ENCODE data around the gene SH3RF3.
"Not testable (repeated sequence)": the region's sequence is repeated elsewhere in the genome, so short reads cannot be mapped to it uniquely, and the experiment has no call there.

SH3RF3 gene

DNA sequence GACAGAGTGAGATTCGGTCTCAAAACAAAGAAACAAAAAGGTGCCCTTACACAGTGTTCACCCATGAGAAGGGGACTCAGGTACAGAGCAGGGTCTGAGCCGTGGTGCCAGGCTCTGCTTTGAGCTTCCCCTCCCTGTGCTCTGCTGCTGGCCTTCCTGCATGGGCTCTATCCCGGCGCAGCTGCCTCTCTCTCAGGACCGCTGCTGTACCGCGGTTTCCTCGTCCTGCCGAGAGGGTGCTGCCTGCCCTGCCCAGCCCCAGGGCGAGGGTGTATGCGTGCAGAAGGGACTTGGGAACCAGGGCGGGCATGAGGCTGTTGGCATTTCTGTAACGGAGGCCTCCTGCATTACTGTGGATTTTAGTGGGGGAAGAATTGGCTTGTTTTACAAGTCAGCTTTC, 30.1 kb downstream of the SH3RF3 start:
- no peak for DNase-seq (ENCODE audit: low read depth)

DNA sequence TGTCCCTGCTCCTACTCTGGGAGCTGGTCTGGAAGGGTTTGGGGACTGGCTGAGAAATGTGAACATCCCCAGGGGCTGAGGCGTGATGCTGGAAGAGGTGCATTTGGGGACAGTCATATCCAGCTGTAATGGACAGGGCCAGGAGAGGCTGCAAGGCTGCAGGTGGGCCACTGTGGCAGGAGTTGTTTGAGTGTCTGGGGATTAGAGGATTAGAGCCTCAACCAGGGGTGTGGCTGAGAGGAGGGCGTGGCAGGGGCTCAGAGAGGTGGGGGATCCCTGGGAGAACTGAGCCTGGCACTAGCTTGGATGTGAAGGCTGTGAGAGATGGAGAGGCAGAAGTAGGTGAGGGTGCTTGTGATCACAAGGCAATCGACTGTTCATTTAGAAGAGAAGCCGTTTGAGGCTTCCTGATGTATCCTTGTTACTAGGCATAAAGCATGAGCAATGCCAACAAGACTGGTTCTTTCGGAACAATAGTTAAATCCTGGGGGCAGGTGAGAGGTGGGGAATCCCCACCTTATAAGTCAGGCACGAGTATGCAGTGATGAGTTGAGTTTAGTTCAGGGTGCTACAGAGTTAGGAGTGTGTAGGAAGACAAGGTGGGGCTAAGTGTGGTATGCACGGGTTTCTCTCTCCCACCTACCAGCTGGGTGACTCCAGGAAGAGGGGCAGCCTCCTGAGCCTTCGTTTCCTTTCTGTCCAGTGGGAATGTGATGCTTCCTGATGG, 31.9 kb downstream of the SH3RF3 start:
- DNase-seq (ENCODE audit: low read depth): no peak

DNA sequence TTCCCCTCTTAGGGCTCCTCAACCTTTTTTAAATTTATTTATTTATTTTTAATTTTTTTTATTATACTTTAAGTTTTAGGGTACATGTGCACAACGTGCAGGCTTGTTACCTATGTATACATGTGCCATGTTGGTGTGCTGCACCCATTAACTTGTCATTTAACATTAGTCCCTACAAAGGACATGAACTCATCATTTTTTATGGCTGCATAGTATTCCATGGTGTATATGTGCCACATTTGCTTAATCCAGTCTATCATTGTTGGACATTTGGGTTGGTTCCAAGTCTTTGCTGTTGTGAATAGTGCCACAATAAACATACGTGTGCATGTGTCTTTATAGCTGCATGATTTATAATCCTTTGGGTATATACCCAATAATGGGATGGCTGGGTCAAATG, 33.4 kb downstream of the SH3RF3 start:
- not testable (repeated sequence) for DNase-seq (ENCODE audit: low read depth)

DNA sequence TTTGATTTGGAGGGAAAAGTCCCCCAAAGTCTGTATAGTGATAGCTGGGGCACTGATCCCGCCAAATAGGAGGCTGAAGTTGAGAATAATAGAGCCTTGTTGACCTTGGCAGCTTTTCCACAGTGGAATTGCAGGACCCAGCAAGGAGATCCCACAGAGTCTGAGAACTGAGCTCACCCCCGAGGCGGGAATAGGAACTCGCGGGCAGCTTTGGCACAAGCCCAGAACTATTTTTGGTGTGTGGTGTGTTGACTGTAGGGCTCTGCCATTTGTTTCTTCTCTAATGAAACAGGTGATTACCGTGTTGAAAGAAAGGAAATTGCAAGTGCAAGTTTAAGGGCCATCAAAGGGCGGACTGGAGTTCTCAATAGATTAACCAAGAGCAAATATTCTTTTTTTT, 34.0 kb downstream of the SH3RF3 start:
- DNase-seq (ENCODE audit: low read depth): no peak

DNA sequence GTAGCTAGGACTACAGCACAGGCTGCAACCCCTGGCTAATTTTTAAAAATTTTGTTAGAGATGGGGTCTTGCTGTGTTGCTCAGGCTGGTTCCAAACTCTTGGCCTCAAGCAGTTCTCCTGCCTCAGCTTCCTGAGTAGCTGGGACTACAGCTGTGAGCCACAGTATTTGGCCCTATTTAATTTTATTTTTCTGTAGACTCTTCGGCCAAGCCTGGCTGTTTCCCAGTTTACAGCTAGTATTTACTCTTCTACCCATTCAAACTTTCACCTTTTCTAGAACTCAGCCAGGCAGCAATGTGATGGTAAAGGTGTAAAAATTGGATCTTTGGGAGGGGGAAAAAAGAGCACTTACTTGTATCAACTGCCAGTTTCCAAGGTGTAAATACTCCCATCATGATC, 35.3 kb downstream of the SH3RF3 start:
- no peak for DNase-seq (ENCODE audit: low read depth)

DNA sequence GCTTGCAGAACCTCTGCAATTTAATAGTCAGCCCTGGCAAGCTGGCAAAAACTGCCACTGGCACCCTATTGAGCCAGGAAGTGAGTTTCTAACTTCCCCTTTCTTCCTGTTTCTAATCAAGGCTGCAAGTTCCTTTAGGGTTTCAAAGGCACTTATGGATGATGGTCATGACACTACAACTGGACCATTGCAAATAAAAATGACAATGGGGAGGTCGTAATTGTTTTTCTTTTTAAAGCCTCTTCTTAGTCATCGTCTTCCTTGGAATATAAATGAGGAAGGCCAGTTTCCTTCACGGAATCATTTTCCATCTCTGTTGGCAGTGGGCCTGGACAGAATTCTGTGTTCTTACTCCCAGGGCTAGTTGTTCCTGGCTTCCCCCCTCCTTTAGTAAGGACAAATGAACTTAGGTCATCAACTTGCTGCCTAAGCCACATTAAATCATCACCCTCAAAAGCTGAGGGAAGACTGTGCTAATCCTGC, 35.8 kb downstream of the SH3RF3 start:
- DNase-seq (ENCODE audit: low read depth): no peak

DNA sequence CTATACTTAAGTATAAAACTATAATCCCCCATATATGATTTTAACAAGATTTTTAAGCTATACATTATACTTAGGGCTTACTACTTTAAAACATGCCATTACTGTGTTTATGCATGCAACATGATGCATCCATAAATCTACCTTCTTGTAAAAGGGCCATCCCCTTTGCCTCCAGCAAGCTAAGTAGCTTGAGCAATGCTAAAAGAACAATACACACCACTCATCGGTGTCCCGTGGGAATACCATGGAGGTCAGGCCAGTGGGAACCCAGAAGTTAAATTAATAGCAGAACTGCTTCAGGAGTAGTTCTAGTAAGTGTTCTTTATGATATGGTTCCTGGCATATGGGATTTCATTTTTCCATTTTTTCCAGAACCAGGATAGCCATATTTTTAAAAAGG, 37.8 kb downstream of the SH3RF3 start:
- no peak for DNase-seq (ENCODE audit: low read depth)

DNA sequence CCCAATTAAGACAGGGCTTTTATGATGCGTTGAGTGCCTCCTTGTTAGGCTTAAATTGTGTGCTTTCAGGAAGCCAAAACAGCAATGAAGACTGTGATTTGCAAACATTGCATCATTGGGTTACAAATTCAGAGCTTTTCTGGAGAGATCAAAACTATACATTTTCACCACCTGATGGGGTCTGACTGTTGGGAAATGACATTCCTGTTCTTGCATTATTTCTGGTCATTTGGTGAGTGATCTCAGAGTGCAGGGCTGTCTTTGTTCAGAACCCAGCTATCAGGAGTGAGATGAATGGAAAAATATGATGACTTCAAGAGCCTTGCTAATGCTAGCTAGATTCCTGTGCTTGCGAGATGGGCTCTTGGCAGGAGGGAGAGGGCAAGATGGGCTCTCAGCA, 39.1 kb downstream of the SH3RF3 start:
- no peak for DNase-seq (ENCODE audit: low read depth)

DNA sequence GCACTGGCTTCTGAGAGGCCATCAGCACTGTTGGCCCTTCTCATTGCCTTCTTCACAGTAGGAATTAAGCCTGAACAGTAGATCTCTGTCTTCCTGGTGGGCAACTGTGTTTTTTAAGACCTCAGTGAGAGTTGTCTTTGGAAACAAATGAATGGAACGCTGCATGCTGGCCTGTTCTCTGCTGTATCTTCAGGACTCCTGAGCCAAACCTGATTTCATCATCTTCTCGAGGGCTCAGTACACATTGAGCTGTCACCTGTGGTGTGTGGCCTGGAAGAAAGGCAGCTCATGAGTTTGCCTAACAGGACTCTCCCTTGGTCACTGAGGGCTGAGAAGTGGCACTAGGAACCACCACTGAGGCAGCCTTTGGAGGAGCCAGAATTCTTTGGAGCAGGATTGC, 39.7 kb downstream of the SH3RF3 start:
- DNase-seq (ENCODE audit: low read depth): no peak

DNA sequence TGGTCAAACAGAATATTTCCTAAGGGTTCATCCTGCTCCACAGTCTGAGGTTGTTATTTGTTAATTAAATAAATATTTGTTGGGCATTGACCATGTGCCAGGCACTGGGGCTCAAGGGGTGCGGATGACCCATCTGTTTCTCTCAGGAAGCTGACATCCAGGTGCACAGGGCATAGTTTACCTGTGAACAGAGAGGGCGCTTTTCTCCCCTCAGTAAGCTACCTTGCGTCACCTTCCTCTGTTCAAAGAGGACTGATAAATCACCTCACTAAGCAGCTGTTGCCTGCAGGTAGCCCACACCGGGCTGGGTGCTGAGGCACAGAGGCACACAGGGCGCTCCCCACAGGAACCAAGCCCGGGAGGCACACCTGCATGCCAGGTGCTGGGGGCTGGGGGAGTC, 41.6 kb downstream of the SH3RF3 start:
- DNase-seq (ENCODE audit: low read depth): no peak

DNA sequence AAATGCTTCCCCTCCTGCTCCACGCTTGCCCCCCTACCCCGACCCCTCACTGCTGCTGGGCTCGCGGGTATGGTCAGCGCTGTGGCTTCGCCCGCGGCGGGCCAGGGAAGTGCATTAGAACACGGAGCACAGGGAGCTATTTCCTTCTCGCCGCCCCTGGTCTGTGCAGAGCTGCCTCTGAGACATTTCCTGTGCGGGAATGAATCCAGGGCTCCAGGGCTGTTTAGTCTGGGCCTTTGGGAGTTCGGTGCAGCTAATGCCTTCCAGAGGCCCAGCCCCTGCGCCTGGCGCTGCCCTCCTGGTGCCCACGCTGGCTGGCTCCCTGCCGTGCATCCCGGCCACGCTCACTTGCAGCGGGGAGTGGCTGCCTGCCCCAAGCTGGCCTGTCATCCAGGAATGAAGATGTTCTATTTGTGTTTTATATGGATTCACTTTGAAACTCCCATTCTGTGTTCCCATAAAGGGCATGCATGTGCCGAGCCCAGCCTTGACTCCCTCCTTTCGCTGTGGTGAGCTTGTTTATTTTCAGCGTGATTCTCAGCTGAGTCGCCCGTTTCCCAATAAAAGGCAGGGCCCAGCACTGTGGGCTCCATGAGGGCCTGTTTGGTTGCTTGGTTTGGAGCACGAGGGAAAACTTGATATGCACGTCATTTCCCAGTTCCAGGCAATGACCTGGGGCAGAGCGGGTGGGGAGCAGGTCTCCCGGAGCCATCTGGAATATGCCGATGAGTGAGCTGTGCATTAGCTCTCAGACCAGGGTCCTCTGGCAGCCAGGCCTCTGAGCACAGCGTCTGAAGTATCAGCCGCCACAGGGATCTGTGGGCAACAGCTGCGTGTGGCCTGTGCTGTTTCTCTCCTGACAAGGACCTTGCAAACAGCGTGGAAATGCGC, 42.7 kb downstream of the SH3RF3 start:
- DNase-seq (ENCODE audit: low read depth): no peak

DNA sequence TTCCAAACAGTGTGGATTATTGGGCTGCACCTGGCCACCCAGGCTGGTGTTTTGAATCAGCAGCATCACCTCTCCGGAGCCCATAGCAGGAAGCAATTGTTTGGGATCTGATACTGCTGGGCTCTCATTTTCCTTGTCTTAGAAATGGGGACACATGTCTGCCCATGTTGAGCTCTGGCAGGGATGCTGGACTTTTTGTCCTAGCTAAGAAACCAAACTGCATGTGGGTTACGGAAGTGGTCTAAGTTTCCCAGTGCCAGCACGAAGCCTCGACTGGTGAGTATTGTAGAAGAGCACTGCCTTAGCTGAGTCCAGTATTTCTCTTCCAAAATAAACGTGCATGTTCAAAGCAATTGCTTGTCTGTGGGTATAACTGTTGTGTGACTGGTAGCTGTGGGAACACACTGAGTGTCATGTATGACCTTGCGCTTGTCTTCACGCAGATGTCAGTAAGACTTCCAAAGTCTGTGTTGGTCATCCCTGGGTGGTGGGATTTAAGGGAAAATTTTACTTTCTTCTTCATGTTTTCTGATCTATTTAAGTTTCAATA, 43.6 kb downstream of the SH3RF3 start:
- DNase-seq (ENCODE audit: low read depth): no peak

DNA sequence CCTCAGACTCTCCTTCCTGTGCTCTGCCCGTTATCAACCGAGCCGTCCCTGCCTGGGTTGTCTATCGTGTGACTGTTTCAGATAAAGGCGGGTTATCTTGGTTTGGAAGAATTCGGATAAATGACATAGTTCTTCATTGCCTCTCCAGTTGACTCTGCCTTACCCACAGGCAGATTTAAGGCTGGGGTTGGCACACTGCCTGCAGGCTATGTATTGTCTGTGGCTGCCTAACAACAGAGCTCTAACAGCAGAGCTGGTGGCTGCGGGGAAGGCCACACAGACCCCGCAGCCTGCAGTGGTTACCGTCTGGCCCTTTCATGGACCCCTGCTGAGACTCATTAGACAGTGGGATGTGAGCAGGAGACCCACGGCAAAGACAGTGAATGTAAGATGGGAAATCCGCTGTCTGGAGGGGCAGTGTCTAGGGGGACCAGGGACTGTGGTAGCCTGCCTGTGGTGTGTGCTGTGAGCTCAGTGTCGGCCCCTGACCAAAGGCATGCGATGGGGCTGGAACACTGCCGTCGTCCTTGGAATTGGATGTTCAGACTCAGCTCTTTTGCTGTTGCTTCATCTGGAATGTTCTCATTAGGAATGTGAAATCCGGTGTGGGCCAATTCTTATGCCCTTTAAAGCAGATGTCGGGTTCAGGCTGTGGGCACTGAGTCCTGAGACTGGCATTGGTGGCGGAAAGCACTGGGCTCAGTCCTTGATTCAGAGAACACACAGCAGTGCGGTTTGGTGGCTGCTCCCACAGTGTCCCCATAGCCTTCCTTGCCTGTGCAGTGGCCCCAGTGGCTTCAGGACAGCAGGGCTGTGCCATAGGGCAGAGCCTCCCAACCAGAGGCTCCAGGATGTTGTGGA, 44.5 kb downstream of the SH3RF3 start:
- no peak for DNase-seq (ENCODE audit: low read depth)

DNA sequence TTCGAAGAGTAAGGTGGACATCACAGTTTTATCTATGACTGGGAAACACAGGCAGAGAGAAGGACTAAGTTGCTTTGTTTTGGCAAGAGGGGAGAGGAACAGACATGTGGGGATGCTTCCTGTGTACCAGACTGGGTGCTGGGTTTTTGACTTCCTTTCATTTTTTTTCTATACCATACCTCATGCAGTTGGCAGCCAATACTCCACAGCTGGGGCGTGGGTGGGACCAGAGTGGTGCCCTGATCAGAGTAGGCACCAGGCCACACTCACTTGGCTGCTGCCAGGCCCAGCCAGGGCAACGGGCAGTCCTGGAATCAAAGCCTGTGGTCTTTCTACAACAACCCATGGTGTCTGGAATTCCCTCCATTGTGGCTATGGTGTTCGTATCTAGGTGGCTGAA, 45.2 kb downstream of the SH3RF3 start:
- DNase-seq (ENCODE audit: low read depth): no peak

DNA sequence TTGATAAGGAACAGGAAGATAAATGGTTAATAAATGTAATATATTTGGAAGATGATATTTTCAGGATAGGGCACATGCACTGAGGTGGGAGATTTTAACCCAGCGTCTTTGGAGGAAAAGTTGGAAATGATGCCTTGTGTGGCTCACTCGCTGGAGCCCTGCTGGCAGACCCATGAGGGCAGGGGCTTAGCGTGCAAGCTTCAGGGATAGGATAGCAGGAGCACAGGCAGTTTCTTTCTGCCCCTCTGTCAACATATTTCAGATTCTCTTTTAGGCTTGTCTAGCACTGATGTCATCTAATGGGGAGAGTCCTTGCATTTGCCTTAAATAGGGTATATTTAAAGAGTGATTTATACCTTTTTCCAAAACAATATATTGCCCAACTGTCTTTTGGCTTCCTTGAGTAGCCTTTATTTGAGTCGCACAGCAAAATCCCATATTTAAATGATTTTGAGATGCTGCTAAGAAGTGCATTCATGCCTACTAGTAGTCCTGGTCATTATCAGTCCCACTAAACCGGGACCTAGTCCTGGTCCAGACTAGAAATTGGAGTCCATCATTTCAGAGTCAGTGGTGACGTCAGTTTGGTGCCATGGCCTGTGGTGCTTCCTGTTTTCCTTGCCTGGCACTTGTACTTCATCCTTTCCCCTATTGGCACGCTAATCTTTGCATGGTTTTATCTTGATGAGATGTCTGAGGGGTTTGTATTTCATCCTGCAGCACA, 45.8 kb downstream of the SH3RF3 start:
- DNase-seq (ENCODE audit: low read depth): no peak

DNA sequence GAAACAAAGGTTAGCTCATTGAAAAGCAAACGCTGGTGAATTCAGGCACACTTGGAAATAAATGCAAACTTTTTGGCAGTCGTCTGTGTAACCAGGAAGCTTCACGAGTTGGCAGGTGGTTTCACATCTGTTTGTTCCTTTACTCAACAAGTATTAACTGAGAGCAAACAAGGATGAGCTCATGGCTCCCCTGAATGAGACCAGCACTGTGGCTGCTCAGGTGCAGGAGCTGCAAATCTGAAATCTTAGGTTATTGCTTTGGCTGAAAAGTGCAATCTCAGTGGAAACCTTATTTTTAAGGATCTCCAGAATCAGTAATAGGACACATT, 46.3 kb downstream of the SH3RF3 start:
- DNase-seq (ENCODE audit: low read depth): no peak

DNA sequence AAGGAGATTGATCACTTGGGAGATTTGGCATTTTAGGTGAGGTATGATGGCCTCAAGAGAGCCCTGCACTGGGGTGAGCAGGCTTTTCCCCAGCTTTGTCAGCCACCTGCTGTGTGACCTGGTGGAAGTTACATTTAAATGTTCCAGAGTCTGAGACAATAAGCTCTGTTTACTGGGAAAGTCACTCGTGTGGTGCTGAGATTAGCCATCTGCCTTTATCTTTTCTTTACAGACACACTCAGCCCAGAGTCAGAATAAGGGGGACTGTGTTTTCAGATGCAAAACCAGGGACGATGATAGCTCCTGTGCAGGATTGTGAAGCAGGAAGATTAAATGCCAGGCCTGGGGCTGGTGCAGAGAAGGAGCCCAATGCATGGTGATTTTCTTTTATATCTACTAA, 47.9 kb downstream of the SH3RF3 start:
- no peak for DNase-seq (ENCODE audit: low read depth)

DNA sequence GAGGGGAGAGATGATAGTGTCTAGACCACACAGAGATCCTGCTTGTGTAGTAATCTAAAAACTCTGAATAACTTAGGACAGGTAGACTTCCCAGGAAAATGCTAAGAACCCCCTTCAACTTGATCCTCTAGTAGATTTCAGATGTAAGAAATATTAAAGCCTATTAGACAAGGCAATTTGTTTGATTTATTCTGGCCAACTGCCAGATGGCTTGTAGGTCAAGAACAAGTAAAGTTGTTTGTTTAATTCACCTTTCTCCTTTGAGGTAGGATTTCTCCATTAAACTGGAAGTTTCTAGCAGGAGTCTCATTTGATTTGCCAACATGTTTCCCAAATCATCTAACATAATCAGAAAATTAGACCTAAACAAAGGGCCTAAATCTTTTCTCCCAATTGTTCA, 48.6 kb downstream of the SH3RF3 start:
- no peak for DNase-seq (ENCODE audit: low read depth)

DNA sequence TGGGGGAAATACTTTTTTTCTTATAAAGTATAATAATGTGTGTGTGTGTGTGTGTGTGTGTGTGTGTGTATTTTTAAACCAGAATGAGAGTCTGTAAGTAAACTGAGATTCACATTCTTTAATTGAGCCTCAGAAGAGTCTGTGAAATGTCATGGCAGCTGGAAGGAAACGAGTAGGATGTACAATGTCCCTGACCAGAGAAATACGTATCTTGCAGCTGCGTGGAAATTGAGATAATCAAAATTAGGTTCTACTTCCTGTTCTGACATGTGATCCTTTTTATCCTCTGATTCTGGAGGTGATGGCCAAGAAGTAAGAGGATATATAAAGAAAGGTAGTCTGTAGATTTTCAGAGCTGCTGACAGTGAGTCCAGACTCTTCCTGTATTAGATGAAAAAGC, 50.0 kb downstream of the SH3RF3 start:
- DNase-seq (ENCODE audit: low read depth): no peak

DNA sequence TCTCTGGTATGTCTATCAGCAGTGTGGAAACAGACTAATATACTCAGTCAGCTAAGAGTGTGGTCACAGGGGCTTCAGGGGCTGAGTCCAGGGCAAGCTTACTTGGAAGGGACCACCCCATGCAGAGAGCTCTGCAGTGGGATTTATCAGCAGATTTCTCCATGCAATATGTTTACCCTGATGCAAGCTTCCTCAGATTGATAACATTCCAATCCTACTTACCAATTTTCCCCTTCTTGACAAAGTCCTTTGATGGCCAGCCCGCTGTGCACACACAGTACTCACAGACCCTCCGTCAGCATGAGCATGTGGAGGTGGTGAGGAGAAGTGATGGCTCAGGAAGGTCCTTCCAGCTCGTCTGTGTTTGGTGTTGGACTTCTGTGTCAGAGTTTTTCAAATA, 51.8 kb downstream of the SH3RF3 start:
- DNase-seq (ENCODE audit: low read depth): no peak

DNA sequence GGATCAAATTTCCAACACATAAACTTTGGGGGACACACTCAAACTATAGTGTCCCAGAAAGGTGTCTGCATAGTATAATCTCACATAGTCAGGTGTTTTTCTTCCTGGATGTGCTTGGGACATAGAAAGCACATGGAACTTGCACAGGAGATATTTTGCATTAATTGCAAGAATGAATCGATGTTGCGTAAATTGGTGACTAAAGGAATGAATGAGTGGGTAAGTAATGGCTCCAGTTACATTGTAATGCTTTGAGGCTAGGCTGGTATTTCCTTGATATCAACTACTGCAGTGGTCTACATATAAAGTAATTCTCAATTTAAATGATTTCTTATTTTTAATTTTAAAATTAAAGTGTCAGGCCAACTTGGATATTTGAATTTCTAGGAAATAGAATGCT, 53.4 kb downstream of the SH3RF3 start:
- no peak for DNase-seq (ENCODE audit: low read depth)

DNA sequence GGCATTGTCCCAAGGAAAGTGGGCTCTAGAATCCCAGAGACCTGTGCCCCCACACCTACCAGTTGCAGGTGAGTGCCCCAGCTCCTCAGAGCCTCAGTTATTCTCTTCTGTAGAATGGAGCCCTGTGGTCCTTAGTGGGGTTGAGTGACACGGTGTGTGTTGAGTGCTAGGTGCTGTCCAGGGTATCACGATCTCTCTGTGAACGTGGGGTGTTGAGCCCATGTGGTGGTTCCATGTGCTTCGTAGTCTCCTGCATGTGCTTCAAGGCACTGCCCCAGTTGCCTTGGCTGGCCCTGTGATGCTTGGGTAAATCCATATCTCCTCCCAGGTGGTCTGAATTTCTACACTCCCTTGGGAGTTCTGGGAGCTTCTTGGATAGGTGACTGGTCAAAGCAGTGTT, 54.9 kb downstream of the SH3RF3 start:
- no peak for DNase-seq (ENCODE audit: low read depth)

Data from T-helper 22 cell (primary cell).